Measurements from ENCODE around the gene PEPD. TPM values are rescaled to one million over a fixed set of nuclear protein-coding genes. Genes with fewer than 3 reads are reported as not detected.

The PEPD gene
- total and polyA plus RNA-seq, 10 of the 15 experiments (the other 5 are each of a cell fraction or from before 2014, with no cell fraction given): 1.4 to 52.0 (median 20.2) TPM

DNA sequence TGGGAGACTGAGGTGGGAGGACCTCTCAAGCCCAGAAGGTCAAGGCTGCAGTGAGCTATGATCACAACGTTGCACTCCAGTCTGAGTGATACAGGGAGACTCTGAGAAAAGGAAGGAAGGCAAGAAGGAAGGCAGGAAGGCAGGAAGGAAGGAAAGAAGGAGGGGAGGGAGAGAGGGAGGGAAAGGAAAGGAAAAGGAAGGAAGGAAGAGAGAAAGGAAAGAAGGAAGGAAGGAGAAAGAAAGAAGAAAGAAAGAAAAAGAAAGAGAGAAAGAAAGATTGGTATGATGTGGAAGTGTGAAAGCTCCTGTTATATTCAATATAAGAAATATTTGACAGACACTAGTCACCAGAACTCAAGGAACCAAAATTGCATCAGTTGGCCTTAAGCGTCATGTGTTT, 180.6 kb downstream of the PEPD start (continued):
- TF ChIP-seq ZNF687 (IDR thresholded peaks at IDR 0.05): no peak

GRCh38 chr19:33339016-33339984, 182.3 kb downstream of the PEPD start:
- H4K20me1 ChIP-seq (ENCODE audit: control insufficient read depth, insufficient read depth): no peaks in the 10 kb centered on the region

More at GRCh38 chr19:33339016-33339984, 182.3 kb downstream of the PEPD start:
- Histone ChIP-seq H3K4me3 (no peak overlapping the region), H3K27me3 (replicated peaks in 1 of 2; ENCODE audit: control insufficient read depth in 2 of 2, insufficient read depth in 2 of 2, low read length in 1 of 2) (no peaks in the 10 kb centered on the region), H3K9ac (ENCODE audit: control insufficient read depth, insufficient read depth, low read length) (no peak overlapping the region), H2AFZ (ENCODE audit: control insufficient read depth, low read depth, low read length) (no peak overlapping the region), H3K36me3 (ENCODE audit: control insufficient read depth in 2 of 2, insufficient read depth in 2 of 2, low read length in 1 of 2) (no peaks in the 10 kb centered on the region), H3K79me2 (ENCODE audit: control insufficient read depth, insufficient read depth, low read length) (no peaks in the 10 kb centered on the region), H3K4me2 (ENCODE audit: control insufficient read depth, insufficient read depth) (no peak overlapping the region), H3K9me3 (replicated peaks; ENCODE audit: control insufficient read depth, insufficient read depth, low read length) (no peaks in the 10 kb centered on the region), H3K27ac (ENCODE audit: control insufficient read depth, insufficient read depth) (no peak overlapping the region), H3K4me1 (ENCODE audit: control insufficient read depth, insufficient read depth, low read length) (no peaks in the 10 kb centered on the region)
- WGBS (ENCODE audit: insufficient coverage, insufficient replicate concordance, low lambda C conversion rate, missing lambda C conversion rate): 57% methylated on average over 8 of the region's 8 CpGs
- intact Hi-C loops (cut with micrococcal nuclease; ENCODE audit: unreplicated experiment): no loop called here
- TF ChIP-seq SUPT20H (IDR thresholded peaks at IDR 0.05; ENCODE audit: borderline replicate concordance, control insufficient read depth, low read depth, low read length): no peak
- no peak for TF ChIP-seq HDAC2 (IDR thresholded peaks at IDR 0.05)
- TF ChIP-seq SMARCA5 (IDR thresholded peaks at IDR 0.05): no peak
- TF ChIP-seq PML (IDR thresholded peaks at IDR 0.05; ENCODE audit: low read length): no peak
- no peak for TF ChIP-seq CHD4 (IDR thresholded peaks at IDR 0.05)
- TF ChIP-seq BCL3 (IDR thresholded peaks at IDR 0.05; ENCODE audit: borderline replicate concordance, insufficient read depth, low read depth, low read length, poor library complexity, severe bottlenecking): no peak
- no peak for TF ChIP-seq ZNF217 (IDR thresholded peaks at IDR 0.05)
- TF ChIP-seq TCF3 (IDR thresholded peaks at IDR 0.05; ENCODE audit: borderline replicate concordance, insufficient read depth, low read depth, low read length): no peak
- TF ChIP-seq SMC3 (IDR thresholded peaks at IDR 0.05; ENCODE audit: borderline replicate concordance, low read length): no peak
- TF ChIP-seq RAD21 (IDR thresholded peaks at IDR 0.05; ENCODE audit: insufficient read depth, low read depth, low read length): no peak
- no peak for TF ChIP-seq PAX5 (IDR thresholded peaks at IDR 0.05; ENCODE audit: borderline replicate concordance, low read depth, low read length)
- no peak for TF ChIP-seq KLF5 (IDR thresholded peaks at IDR 0.05; ENCODE audit: partially characterized antibody)
- TF ChIP-seq SP1 (IDR thresholded peaks at IDR 0.05; ENCODE audit: low read depth, low read length): no peak
- no TSS peak for BruUV-seq (replicated peaks)
- CTCF ChIA-PET: no interaction called here
- SMC1A ChIA-PET (ENCODE audit: uncharacterized antibody, unreplicated experiment): no interaction called here
- RAD21 ChIA-PET (ENCODE audit: unreplicated experiment): no interaction called here
- DNase-seq (ENCODE audit: low read depth, low spot score) (no peak), ATAC-seq (no peak), FAIRE-seq (no peak)
- POLR2A ChIA-PET: no interaction called here
- in situ Hi-C loops (cut with MboI): no loop called here
